Mucosa of descending colon (tissue), 3 donors: Measurements from ENCODE around the gene RNF10. TPM values are rescaled to one million over a fixed set of nuclear protein-coding genes. Genes with fewer than 3 reads are reported as not detected.
"Not testable (repeated sequence)": the region's sequence is repeated elsewhere in the genome, so short reads cannot be mapped to it uniquely, and the experiment has no call there.

ENCODE experiments used
- ATAC-seq: fragments of 200-7000 bp; cut with Tn5 transposase; one replicate; pipeline ENCODE4 v1.9.1; 2020; ENCODE audit warnings: mild to moderate bottlenecking, moderate library complexity
- DNase-seq, 3 donors: peaks; one replicate each; pipeline ENCODE4 v3.0.0-alpha.2; 2020
- H3K36me3 ChIP-seq: fragments of 200-600 bp; one replicate; pipeline ENCODE4 v1.8.0; 2021; ENCODE audit warnings: low read depth, mild to moderate bottlenecking
- H3K4me1 ChIP-seq: fragments of 200-600 bp; one replicate; pipeline ENCODE4 v1.8.0; 2021; ENCODE audit warnings: low read depth, mild to moderate bottlenecking
- H3K4me3 ChIP-seq: fragments of 200-600 bp; one replicate; pipeline ENCODE4 v1.8.0; 2021; ENCODE audit warnings: mild to moderate bottlenecking
- H3K9me3 ChIP-seq: fragments of 200-600 bp; one replicate; pipeline ENCODE4 v1.8.0; 2021; ENCODE audit warnings: mild to moderate bottlenecking
- CTCF ChIP-seq: fragments of 200-600 bp; IDR thresholded peaks from one replicate; pipeline ENCODE4 v1.8.0; 2022; ENCODE audit warnings: antibody characterized with exemption, mild to moderate bottlenecking
- intact Hi-C, 2 donors: fragments of 100-400 bp; cut with DNase I in 1 of 2; cut with micrococcal nuclease in 1 of 2; formaldehyde crosslinking; loops; one replicate each; pipeline versions ENCODE4 v1.11.0 to v1.11.1; 2022; cut with DNase I, micrococcal nuclease
- long read RNA-seq, 2 donors: library from polyadenylated mRNA; unstranded; transcript quantifications; one replicate each; pipeline ENCODE4 v2.0.0, GENCODE V29; 2019 to 2021
- total RNA-seq, 3 donors: library from RNA; stranded (reverse); fragmentation: NEBNext Ultra II Directional in 2 of 3; extraction: Animal tissue kit (Norgen Biotek cat#: 25700) in 2 of 3; gene quantifications; one replicate each; pipeline versions ENCODE4 v1.2.1 to v1.2.4, GENCODE V29; 2021 to 2023
- donor health status: DM: no; HTN: no; CAD: no; lungs with moderate emphysema.
- donor health status: DM: no; HTN: no; CAD: no.
- donor health status: DM: no; HTN: yes; CAD: no.

Gene RNF10
- total RNA-seq: 100 to 1,000 TPM; 158 to 300 (median 237) TPM
- long read RNA-seq, donor 1, transcript RNF10-201 (17 exons, 3,825 nt): major isoform, 262 of 403 reads
- long read RNA-seq, donor 1, transcript RNF10-203 (17 exons, 2,671 nt): minor isoform, 16 of 403 reads
- long read RNA-seq, donor 1, partial matches to known transcripts: 26 of 403 reads
- long read RNA-seq, donor 1, other reads (novel, unspliced or antisense): 99 of 403 reads
- long read RNA-seq, donor 2, transcript RNF10-201 (17 exons, 3,825 nt): major isoform, 31 of 83 reads
- long read RNA-seq, donor 2, transcript RNF10-203 (17 exons, 2,671 nt): minor isoform, 8 of 83 reads
- long read RNA-seq, donor 2, partial matches to known transcripts: 20 of 83 reads
- long read RNA-seq, donor 2, other reads (novel, unspliced or antisense): 24 of 83 reads

- H3K4me1 ChIP-seq: peaks cover 35% of the 10 kb centered on the region
- H3K4me3 ChIP-seq: peak within 1 kb of the TSS; percentile 99
- ATAC-seq: peak; percentile 78
- H3K36me3 ChIP-seq: no peaks in the 10 kb centered on the region
- no peaks in the 10 kb centered on the region for H3K9me3 ChIP-seq
- peak; percentile 85 to 87 (median 86) for DNase-seq
- no peak for TF ChIP-seq CTCF
- intact Hi-C loops: no loop called here
Measured at GRCh38 chr12:120534203-120534702, at the start of gene RNF10. RNF10 (plus strand) TSS chr12:120534356; CDS start chr12:120534812, 456 bp downstream.

GRCh38 chr12:120485961-120486881 is 47.9 kb upstream of the RNF10 start:
- H3K9me3 ChIP-seq: no peaks in the 10 kb centered on the region
- no peak for ATAC-seq
- H3K4me1 ChIP-seq: no peaks in the 10 kb centered on the region
- no peak overlapping the region for H3K4me3 ChIP-seq
- no peaks in the 10 kb centered on the region for H3K36me3 ChIP-seq
- intact Hi-C loops: no loop called here
- TF ChIP-seq CTCF: no peak
- DNase-seq: no peak

GRCh38 chr12:120487552-120487951 is 46.6 kb upstream of the RNF10 start:
- H3K9me3 ChIP-seq, H3K4me1 ChIP-seq, ATAC-seq, H3K4me3 ChIP-seq, DNase-seq, H3K36me3 ChIP-seq, intact Hi-C loops: not testable (repeated sequence)

- intact Hi-C loops: no loop called here
- Histone ChIP-seq H3K36me3 (no peaks in the 10 kb centered on the region), H3K4me1 (no peaks in the 10 kb centered on the region), H3K4me3 (no peak overlapping the region), H3K9me3 (no peaks in the 10 kb centered on the region)
- ATAC-seq (no peak), DNase-seq (no peak)
- TF ChIP-seq CTCF: no peak
Measured at GRCh38 chr12:120488057-120488640, 46.0 kb upstream of the RNF10 start.

- Histone ChIP-seq H3K4me3 (no peak overlapping the region), H3K9me3 (no peaks in the 10 kb centered on the region), H3K4me1 (no peaks in the 10 kb centered on the region), H3K36me3 (no peaks in the 10 kb centered on the region)
- no peak for TF ChIP-seq CTCF
- intact Hi-C loops: no loop called here
- ATAC-seq: peak; percentile 89
- DNase-seq: peak in 1 of 3 donors; percentile 45
Measured at GRCh38 chr12:120489018-120489417, 45.1 kb upstream of the RNF10 start.
